Stimulated activated CD8-positive, alpha-beta memory T cell treated with anti-CD3 and anti-CD28 coated beads, Interleukin-7, amount 100 ng/mL, for 24 hours (primary cell): Measurements from ENCODE around the gene MAN1A1.

Experiments
- DNase-seq: peaks from one replicate; pipeline ENCODE4 v3.0.0-alpha.2; 2020; ENCODE audit warnings: low read depth

Gene MAN1A1

DNA sequence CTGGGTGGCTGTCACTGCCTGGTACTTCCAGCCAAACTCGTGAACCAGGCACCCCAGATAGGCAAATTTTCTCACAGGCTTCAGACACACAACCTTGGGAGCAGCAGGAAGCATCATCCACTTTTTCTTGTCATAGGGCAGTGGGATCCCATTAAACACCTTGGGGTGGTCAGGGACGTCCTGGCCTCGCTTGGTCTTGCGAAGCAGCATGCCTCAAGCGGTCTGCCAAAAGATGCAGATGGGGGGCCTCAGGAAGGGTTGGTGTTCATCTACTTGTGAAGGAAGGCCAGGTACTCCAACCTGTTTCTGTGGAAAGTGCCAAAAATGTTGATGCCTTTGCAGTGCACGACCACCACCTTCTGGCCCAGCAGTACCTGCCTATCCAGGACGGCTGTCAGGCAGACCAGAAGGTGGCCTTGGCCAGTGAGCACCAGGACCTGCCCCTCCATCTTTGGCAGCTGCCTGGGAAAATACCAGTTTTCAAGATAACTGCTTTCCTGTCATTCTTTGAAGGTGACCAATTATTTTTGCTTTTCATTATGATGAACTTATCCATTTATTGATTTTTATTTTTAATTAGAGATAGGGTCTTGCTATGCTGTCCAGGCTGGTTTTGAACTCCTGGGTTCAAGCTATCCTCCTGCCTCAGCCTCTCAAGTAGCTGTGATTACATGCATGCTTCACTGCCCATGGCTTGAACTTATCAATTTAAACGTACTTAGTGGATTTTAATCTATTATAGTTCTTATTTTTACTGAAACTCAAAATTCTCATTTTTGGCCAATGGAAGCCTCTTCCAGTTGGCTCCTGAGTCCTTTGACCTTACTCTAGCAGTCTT lies 80.1 kb downstream of the MAN1A1 start:
- no peak for DNase-seq

DNA sequence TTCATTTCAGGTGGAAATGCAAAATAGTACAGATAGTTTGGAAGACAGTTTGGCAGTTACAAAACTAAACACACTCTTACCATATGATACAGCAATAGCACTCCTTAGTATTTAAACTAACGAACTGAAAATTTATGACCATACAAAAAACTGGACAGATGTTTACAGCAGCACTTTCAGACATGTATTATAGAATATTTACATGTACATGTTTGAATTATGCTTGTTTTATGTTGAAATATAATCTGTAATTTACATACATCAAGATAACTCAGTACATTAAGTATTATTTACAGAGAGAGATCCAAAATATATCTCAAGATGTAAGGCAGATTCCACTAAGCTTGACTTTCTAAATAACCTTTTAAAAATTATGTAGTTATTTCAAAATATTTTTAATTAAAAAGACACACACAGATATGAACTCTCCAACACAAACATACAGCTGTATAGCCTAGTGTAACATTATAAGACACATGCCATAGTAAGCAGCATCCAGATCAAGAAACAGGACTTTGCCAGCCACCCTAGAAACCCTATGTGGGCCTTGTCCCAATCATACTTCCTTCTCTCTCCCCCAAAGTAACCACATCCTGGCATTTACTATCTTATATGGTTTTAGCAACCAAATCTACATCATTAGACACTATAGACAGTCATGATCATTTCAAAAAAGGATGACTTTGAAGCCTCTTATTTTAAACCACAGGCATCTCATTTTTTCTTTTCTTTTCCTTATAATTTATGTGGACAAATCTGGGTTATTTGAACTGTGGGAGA lies 82.2 kb downstream of the MAN1A1 start:
- no peak for DNase-seq

DNA sequence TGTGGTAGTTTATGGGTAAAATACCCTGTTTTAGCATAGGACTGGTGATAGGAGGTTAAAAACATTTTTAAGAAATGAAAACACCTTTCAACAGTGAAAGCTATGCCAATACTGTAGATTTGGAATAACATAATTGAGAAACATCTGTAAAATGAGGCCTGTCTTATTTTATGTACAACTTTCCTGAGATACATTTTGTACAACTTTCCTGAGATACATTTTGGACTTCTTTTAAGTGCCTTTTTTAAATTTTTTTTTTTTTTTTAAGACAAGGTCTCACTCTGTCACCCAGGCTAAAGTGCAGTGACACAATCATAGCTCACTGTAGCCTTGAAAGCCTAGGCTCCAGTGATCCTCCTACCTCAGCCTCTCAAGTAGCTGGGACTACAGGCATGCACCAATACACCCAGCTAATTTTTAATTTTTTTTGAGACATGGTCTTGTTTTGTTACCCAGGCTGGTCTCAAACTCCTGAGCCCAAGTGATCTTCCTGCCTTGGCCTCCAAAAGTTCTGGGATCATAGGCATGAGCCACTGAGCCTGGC lies 84.6 kb downstream of the MAN1A1 start:
- no peak for DNase-seq

DNA sequence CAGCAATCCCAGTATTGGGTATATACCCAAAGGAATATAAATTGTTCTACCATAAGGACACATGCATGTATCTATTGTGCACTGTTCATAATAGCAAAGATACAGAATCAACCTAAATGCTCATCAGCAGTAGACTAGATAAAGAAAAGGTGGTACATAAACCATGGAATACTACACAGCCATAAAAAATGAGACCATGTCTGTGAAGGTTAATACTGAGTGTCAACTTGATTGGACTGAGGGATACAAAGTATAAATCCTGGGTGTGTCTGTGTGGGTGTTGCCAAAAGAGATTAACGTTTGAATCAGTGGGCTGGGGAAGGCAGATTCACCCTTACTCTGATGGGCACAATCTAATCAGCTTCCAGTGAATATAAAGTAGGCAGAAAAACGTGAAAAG lies 86.9 kb downstream of the MAN1A1 start:
- DNase-seq: no peak

DNA sequence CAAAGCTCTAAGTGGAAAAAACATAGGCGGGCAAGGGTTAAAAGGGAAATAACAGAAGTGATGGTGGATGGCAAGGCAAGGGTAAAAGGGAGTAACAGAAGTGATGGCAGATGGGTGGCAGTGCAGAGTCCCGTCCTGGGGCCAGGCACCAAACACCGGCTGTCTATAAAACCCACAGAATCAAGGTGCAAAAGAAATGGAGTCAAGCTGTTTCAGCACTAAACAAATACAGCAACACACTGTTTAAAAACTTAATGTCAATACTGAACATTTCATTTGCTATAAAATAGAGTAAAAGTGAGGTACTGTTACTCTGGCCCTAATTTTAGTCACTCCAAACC lies 87.6 kb downstream of the MAN1A1 start:
- no peak for DNase-seq

DNA sequence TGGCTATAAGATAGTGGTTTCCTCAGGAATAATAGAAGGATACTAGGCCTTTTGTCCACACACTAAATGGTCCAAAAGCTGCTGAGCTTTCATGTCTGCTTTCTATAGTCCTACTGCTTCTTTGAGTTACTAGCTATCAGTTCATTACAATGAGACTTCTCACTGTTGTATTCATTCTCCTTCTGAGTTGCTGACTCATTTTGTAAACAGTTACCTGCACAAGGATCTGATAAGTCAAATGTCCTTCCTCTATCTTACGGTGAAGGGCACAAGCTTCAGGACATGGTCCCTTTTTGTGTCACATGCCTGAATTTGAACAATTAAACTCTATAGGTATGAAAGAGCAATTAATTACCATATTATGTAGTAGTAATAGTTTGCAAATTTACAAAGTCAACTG lies 90.5 kb downstream of the MAN1A1 start:
- DNase-seq: no peak

DNA sequence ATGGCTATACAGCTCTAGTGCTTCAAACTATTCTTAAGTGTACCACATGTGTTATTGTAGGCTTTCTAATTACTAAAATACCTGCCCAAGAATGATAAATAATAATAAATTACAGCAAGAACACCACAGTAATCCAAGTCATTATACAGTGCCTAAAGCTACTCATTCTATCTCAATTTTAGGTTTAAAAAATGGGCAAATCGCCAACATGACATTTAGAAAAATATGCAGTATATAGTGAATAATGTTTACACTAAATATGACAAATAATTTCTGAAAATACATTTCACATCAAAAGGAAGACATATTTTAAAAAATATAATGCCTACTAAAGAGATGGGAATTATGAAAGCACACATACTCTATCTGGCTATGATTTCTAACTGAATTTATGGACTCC lies 91.8 kb downstream of the MAN1A1 start:
- DNase-seq: no peak

DNA sequence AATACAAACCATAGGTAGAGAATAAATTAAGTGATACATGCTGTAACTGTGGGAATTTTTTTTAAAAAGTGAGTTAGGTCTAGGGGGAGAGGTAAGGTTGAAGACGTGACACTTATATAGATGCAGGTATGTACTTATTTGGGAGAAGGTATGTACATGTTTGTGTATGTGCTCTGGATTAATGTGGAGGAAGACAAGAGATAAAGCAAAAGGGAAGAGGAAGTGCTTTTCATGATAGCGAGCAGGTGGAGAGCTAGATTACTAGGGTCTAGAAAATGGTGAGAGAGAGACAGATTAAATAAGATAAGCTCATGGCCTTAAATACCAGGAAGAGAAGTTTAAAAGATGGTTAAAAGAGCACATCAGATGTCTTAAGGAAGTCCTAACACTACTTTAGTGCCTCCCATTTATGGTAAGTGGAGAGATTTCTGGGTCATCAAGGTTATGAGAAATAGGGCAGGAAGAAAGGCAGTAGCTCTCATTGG lies 92.5 kb downstream of the MAN1A1 start:
- DNase-seq: no peak

DNA sequence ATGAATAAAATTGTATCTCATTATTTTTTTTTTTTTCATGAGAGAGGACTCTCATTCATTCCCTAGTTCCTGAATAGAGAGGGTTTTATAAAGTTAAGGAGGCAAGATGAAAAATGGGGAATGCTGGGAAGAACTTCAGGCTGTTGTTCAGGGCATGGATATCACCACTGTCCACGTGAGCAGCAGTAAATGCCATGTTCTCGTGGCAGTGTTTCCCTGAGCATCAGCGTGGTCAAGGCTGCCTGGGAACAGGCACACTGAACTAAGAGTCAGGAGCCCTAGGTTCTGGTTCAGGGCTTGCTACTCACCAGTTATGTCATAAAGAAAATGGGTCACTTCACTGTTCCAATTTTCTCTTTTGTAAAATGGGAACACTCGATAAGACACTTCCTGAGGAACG lies 93.2 kb downstream of the MAN1A1 start:
- DNase-seq: no peak

DNA sequence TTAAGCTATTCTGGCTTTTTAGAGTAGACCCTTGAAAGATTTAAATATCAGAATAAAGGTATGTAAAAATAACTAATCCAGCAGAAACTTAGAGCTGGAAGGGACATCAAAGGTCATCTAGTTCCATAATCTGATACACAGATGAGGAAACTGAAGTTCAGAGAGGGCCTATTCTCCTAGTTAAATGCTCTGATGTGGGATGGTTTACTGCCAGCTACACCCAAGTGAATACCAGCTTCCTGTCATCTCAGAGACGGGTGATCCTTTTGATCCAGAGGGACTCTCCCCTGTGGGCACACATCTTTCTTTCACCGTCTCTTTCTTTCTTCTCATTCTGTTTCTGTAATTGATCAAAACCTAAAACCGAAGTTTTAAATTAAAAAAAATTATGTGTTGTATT lies 94.1 kb downstream of the MAN1A1 start:
- no peak for DNase-seq

DNA sequence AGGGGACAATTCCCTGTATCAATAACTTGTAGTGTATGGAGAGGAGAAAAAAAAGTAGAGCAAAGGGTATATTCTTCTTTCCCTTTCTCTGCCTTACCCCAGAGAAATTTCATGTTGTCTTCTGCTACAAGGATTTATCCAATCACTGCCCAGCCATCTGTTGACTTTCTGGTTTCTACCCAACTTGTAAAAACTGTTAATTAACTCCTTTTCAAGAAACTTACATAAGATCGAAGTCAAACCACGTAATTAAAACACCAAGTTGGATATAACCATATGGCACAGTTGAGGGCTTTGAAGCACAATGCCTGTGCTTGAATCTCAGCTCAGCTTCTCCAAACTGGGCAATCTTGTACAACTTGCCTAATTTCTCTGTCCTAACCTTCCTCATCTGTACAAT lies 99.5 kb downstream of the MAN1A1 start:
- no peak for DNase-seq

DNA sequence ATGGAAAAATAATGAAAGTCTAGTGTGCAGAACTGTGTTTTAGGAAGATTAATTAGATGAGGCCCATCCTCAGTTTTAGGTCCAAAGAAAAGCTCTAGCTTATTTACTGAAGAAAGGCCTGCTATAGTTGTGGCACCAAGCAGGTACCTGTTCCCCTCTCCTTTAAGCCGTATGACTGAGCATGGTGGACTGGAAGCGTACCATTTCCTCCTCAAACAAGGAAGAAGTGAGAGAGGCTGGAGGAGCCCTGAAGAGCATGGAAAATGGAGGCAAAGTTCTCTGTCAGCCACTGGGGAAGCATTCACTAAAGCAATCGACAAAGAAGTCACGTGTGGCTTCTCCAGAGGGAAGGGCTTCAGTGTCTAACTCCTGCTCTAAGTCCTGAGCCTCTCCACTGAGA lies 100.2 kb downstream of the MAN1A1 start:
- no peak for DNase-seq

DNA sequence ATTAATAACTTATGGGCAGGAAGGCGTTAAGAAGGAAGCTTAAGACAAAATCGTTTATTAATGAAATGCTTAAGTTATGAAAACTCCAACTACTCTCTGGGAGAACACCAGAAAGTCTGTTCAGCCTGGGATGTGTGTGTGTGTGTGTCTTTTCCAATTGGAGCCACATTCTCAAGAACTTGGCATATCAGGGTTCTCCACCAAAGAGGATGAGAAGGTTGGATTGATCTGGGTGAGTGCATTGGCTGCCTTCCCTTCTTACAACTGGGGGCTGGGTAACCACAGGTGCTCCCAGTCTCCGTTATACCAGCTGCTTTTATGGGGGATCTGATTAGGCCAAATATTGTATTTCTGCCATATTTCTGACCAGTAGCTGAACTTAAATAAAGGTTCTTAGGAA lies 102.1 kb downstream of the MAN1A1 start:
- no peak for DNase-seq

DNA sequence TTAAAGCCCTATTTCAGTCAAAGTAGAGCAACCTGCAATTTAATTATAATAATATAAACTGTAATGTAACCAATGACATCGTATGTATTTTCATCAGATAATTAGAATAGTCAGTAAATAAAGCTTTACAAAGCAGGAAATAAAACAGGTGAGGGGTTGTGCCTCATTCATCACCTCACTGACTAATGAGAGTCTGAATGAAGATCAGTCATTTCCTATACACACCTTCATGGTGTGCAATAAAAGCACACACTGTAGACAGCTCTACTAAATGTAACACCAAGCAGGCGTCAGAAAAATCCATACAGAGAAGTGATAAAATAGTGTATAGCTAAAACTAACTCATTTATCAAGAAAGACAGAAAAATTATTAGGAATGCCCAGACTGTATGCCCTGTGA lies 105.9 kb downstream of the MAN1A1 start:
- DNase-seq: no peak

DNA sequence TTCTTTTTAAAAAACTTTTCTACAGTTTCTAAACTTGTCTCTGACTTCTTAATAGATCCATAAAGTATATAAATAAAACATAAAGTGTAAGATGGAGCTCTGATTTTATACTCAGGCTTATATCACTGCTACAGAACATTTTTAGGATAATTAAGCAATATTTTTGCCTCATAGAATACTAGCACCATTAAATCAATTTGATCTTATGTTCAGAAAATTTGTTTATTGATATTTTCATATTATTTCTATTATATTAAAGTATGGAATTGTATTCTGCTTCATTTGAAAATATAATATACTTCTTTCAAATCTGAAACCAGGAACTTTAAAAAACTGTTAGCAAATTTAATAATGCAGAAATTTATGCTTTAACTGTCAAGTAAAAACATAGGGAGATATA lies 106.5 kb downstream of the MAN1A1 start:
- no peak for DNase-seq

DNA sequence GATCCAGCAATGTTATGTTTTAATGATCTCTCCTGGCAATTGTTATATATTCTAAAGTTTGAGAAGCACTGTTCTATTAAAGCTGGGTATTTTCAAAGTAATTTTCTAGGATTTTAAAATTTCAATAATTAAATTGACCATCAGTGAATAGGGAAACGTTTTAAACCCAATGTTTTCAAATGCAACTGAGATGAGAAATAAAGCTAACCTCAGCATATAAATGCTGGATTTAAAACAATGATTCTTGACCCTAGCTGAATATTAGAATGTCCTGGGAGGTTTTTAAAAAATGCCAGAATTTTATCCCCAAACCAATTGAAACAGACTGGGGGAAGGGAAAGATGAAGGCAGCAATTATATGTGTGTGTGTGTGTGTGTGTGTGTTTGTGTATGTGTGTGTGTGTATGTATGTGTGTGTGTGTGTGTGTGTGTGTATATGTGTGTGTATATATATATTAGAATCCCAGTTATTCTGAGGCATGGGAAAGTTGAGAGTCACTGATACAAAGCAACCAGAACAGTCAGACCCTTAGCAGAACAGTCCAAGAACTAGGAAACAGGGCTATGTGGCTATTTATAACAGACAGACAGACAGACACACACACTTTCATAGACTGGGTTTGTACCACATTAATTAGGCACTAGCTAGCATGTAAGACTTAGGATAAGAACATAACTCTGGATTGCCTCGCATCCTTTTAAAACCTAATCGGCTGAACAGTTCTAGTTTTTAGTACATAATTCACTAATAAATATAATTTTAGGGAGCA lies 107.8 kb downstream of the MAN1A1 start:
- DNase-seq: no peak

DNA sequence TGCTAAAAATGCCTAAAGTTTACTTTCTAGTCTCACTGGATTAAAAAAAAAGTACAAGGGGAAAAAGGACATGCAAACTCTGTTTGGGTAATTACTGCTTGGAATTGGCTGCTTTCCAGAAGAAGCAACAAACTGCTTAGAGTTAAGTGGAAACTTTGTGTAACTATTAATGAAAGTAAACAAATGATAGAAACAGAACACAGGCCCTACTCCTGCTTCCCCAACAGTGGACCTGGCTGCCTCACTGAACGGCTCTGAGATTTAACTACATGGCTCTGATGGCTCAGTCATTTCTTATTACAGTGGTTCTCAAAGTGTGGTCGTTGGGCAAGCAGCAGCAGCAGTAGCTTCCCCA lies 108.5 kb downstream of the MAN1A1 start:
- DNase-seq: no peak

DNA sequence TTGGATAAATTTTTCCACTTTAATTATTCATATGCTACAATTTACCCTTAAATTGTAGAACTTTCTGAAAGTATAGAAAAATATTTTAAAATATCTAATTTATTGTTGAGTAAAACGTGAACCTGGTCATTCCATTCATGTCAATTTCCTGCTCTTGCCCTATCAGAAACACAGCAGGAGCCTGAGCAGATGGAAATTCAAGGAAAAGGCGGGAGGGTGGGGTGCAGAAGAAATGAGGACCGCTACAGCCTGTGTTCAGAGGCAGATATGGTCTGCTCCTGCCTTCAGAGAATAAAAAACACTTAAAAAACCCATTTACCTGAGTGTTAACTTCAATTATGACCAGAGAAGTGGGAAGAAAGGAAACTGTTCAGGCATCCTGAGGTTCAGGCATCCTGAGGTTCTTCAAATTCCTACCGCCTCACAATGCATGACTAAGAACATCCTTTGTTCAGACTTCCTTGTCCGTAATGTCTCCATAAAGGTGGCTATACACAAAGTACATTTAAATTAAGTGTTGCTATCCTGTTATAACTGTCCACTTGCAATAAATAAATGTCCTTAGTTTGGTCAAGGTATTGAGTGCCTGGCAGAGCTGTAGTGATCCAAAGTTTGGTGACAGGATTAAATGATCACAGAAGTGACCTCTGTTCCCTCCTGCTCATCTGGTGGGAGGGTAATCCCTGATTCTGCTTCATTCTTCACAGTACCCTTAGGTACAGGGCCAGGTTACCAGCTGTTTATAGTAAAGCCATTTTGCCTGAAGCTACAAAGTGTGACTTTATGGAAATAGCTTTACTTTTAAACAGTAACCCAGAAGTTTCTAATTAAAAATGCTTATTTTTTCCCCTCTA lies 109.1 kb downstream of the MAN1A1 start:
- DNase-seq: no peak

DNA sequence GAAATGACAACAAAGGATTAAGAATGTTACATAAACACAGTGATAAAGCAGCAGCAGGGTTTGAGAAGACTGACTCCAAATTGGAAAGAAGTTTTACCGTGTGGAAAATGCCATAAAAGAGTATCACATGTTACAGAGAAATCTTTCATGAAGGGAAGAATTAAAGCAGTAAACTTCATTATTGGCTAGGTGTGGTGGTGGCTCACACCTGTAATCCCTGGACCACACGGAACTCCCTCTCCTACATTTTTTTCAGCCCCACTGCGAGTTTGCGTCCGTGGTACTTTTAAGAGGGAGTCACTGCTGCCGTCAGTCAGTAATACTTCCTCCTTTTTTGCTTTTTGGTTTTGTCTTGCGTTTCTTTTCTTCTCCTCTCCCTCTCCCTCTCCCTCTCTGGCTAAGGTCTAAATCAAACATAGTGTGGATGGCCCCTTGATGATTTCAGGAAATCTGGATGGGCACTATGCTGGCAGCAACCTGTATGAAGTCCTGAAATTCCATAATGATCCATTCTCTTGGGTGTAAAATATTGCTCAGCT lies 112.3 kb downstream of the MAN1A1 start:
- DNase-seq: no peak

DNA sequence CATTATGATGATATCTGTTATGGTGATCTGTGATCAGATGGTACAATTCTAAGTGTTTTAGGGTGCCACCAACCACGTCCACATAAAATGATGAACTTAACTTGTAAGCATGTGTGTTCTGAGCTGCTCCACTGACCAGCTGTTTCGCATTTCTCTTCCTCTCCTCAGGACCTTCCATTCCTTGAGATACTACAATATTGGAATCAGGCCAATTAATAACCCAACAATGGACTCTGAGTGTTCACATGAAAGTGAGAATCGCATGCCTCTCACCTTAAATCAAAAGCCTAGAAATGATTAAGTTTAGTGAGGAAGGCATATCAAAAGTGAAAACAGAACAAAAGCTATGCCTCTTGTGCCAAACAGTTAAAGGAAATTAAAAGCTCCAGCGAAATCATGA lies 114.6 kb downstream of the MAN1A1 start:
- no peak for DNase-seq

DNA sequence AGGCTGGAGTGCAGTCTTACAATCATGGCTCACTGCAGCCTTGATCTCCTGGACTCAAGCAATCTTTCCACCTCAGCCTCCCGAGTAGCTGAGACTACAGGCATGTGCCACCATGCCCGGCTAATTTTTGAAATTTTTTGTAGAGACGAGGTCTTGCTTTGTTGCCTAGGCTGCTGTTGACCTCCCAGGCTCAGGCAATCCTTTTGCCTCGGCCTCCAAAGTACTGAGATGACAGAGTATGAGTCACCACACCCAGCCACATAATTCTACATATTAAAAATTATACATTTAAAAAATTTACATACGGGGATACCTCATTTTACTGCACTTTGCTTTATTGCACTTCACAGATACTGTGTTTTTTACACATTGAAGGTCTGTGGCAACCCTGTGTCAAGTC lies 115.1 kb downstream of the MAN1A1 start:
- no peak for DNase-seq
